RWPE1 (cell line): Measurements from ENCODE around the gene KCNT1.

ENCODE experiments used
- CTCF ChIA-PET: fragments of 350-600 bp; sonication (Branson Sonifier 250); formaldehyde crosslinking; extraction: SDS; loops from one replicate; lab custom pipeline; 2021; lab: Yijun Ruan, JAX
- POLR2A ChIA-PET: fragments of 400-600 bp; formaldehyde crosslinking; extraction: SDS; loops from one replicate; lab custom pipeline; 2020; ENCODE audit warnings: antibody characterized with exemption; ENCODE audit not compliant: low non-redundant PET; lab: Yijun Ruan, JAX
- DNase-seq: peaks from one replicate; pipeline ENCODE4 v3.0.0; 2012; ENCODE audit warnings: low spot score
- H3K27ac ChIP-seq: fragments of 450-650 bp; 2 replicates; pipeline ENCODE4 v1.5.1; 2017
- CTCF ChIP-seq: fragments of 450-650 bp; conservative IDR thresholded peaks from 2 replicates; pipeline ENCODE4 v1.5.1; 2017; ENCODE audit warnings: low read depth, mild to moderate bottlenecking

KCNT1 gene

DNA sequence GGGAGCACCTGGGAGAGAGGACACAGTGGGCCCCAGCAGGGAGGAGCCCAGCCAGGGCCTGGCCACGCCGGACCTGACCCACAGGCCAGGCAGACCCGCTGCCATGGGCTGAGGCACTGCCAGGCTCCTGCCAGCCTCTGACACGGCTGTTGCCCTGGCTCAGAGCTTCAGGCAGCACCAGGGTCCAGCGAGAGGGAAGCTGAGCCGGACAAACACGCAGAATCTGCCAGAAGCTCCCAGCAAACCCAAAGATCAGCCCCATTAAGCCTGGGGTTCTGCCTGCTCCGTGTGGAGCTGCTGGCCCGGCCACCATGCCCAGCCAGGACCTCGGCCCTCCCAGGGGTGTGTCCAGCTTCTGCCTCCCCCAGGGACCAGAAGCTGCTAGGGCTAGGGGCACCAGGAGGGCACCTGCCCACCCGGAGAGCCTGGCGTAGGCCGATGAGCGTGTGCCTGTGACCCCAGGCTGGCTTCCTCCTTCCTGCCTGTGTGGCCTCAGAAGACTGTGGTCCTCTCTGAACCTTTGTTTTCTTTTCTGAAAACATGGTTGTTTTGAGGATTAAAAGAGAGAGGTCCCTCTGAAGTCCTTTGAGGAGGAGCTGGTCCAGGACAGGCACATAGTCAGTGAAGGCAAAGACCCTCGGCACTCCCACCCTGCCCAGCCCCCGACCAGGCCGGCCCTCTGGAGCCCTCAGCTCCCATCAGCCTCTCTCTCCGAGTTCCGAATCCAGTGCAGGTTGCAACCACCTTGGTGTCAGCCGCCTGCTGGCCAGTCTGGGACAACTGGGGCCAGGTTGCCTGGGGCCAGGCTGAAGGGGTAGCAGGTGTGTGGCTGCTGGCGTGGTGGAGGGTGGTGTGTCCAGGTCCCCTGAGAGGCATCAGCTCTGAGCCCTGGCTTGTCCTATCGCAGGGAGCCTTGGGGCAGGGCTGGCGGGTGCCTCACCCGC, 39.6 kb downstream of the KCNT1 start:
- ChIA-PET POLR2A (no interaction called here), CTCF (interaction anchor here (0.6 to 0.8 kb wide), 5 partner anchors 8 to 138 kb away, joined by 3 to 7 read pairs (median 4); no protein-coding TSS in a partner anchor)
- TF ChIP-seq CTCF, result no peak
- H3K27ac ChIP-seq, result no peak overlapping the region
- no peak for DNase-seq

DNA sequence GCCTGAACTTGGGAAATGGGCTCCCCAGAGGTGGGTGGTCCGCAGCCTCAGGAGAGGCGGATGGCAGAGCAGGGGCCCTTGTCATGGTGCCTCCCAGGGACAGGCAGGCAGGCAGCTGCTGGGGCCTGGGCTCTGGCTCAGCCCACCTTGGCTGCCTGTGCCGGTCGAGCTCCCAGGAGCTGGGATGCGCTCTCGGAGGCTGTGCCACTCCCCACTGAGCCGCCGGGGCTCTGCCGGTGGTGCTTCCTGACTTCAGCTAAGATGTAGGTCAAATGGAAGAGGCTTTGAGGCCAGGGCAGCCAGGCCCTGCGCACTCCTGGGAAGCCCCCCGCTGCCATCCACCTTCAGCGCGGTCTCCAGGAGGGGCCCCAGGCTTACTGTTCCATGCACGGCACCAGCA, 41.0 kb downstream of the KCNT1 start:
- ChIA-PET POLR2A (no interaction called here), CTCF (no interaction called here)

GRCh38 chr9:135743546-135744332, 41.8 kb downstream of the KCNT1 start:
- ChIA-PET POLR2A (no interaction called here), CTCF (no interaction called here)
- H3K27ac ChIP-seq, result no peak overlapping the region
- TF ChIP-seq CTCF, result no peak
- DNase-seq, result no peak

More for the DNA sequence above, 41.0 kb downstream of the KCNT1 start:
- no peak overlapping the region for H3K27ac ChIP-seq
- no peak for TF ChIP-seq CTCF
- DNase-seq, result no peak

DNA sequence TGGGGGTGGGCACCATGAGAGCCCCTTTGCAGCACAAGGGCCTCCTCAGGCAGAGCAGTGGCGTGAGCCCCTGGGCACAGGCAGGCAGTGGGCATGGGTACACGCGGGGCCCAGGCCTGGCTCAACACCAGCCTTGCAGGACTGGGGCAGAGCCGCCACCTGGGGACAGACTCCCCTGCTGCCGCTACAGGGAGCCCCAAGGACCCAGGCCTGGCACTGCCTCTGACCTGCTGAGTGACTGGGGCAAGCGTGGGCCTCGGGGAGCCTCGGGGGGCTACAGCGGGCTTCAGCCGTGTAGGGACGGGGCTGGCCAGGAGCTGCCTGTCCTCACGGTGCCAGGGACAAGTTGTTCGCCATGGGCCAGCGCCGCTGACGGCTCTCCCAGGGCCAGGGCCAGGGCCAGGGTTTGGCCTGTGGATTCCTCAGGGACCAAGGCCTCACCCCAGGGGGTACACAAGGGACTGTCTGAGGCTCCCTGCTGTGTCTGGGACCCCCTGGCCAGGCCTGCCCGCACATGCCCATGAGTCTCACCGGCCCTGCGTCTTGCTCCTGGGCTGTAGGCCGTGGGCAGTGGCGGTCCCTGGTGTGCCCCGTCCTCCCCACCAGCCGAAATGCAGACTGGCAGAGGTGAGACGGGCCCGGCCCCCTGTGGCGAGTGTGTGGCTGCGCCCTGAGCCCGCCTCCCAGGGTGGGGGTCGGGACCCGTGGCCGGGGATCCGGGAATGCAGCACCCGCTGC, 42.5 kb downstream of the KCNT1 start:
- CTCF ChIA-PET, result no interaction called here

GRCh38 chr9:135745189-135745588, 43.2 kb downstream of the KCNT1 start:
- H3K27ac ChIP-seq, result no peak overlapping the region
- DNase-seq, result no peak
- no peak for TF ChIP-seq CTCF
- POLR2A ChIA-PET, result no interaction called here
- CTCF ChIA-PET, result interaction anchor here (0.6 kb wide), 1 partner anchor 11 kb away, joined by 4 read pairs; no protein-coding TSS in a partner anchor

More for the DNA sequence above, 42.5 kb downstream of the KCNT1 start:
- TF ChIP-seq CTCF, result no peak
- POLR2A ChIA-PET, result no interaction called here
- H3K27ac ChIP-seq, result no peak overlapping the region
- no peak for DNase-seq
